Prostate gland (tissue), 2 donors: ENCODE results near the gene SEMA3F. TPM values are rescaled to one million over a fixed set of nuclear protein-coding genes. Genes with fewer than 3 reads are reported as not detected.
A peak's percentile ranks its signal among the peaks of the same experiment; 100 is the strongest.

Source experiments
- DNase-seq: peaks from one replicate; pipeline ENCODE4 v3.0.0-alpha.2; 2019; ENCODE audit warnings: low spot score
- H3K27ac ChIP-seq, 2 donors: fragments of 200-600 bp; sonication (generic); 2 replicates each; pipeline ENCODE4 v1.5.1; 2017 to 2019
- H3K27me3 ChIP-seq: fragments of 200-600 bp; sonication (generic); replicated peaks from 2 replicates; pipeline ENCODE4 v1.5.1; 2019; ENCODE audit not compliant: insufficient read depth
- H3K36me3 ChIP-seq, 2 donors: fragments of 200-600 bp; sonication (generic); 1 replicate in 1 of 2; 2 replicates in 1 of 2; pipeline versions ENCODE4 v1.5.1 to v1.8.1; 2017 to 2019
- H3K4me1 ChIP-seq: fragments of 200-600 bp; sonication (generic); replicated peaks from 2 replicates; pipeline ENCODE4 v1.5.1; 2019
- H3K4me3 ChIP-seq, 2 donors: fragments of 200-600 bp; sonication (generic); 2 replicates each; pipeline ENCODE4 v1.5.1; 2017 to 2019
- H3K9me3 ChIP-seq: fragments of 200-600 bp; sonication (generic); 2 replicates; pipeline ENCODE4 v1.5.1; 2017
- POLR2A ChIP-seq: fragments of 450-650 bp; IDR thresholded peaks from one replicate; pipeline ENCODE4 v1.6.1; 2016; ENCODE audit warnings: antibody characterized with exemption, mild to moderate bottlenecking
- POLR2AphosphoS5 ChIP-seq: sonication (generic); formaldehyde crosslinking; IDR thresholded peaks from one replicate; pipeline ENCODE4 v1.6.1; 2017; ENCODE audit warnings: antibody characterized with exemption
- WGBS: methylation state at CpG from one replicate; pipeline ENCODE4 v1.1.5; 2018; 5-methylcytosine and 5-hydroxymethylcytosine counted together
- intact Hi-C: fragments of 100-400 bp; cut with DNase I; formaldehyde crosslinking; loops from one replicate; pipeline ENCODE4 v1.14.2; 2022
- total RNA-seq, 2 donors: library from RNA; depleted of rRNA; stranded (reverse); fragments of >200 nt; gene quantifications; one replicate each; pipeline ENCODE4 v1.1.0, GENCODE V29; 2016
- TF ChIP-seq, protein P1 (sequence below), 4 experiments: fragments of 200-600 bp in 2 of 4; fragments of 450-650 bp in 2 of 4; sonication (generic) in 2 of 4; IDR thresholded peaks; 1 replicate in 3 of 4; 2 replicates in 1 of 4; pipeline ENCODE4 v1.5.1; 2016 to 2019; ENCODE audit warnings: antibody characterized with exemption in 4 of 4, mild to moderate bottlenecking in 2 of 4, moderate library complexity in 2 of 4

SEMA3F gene
- total RNA-seq, 2 donors from 2014 or later: 43.3 to 71.8 TPM

GRCh38 chr3:50150404-50150750 lies 4.7 kb upstream of the SEMA3F start:
- WGBS: 64% methylated on average over 1 of the region's 1 CpG
- DNase-seq: no peak
- H3K27ac ChIP-seq: peak overlapping the region; percentile 43 to 63
- peaks cover 4% of the 10 kb centered on the region for H3K4me1 ChIP-seq
- H3K27me3 ChIP-seq: no peaks in the 10 kb centered on the region
- intact Hi-C loops: no loop called here
- no peak overlapping the region for H3K4me3 ChIP-seq
- H3K36me3 ChIP-seq: no peaks in the 10 kb centered on the region
- H3K9me3 ChIP-seq: no peaks in the 10 kb centered on the region
- TF ChIP-seq, protein P1, sequence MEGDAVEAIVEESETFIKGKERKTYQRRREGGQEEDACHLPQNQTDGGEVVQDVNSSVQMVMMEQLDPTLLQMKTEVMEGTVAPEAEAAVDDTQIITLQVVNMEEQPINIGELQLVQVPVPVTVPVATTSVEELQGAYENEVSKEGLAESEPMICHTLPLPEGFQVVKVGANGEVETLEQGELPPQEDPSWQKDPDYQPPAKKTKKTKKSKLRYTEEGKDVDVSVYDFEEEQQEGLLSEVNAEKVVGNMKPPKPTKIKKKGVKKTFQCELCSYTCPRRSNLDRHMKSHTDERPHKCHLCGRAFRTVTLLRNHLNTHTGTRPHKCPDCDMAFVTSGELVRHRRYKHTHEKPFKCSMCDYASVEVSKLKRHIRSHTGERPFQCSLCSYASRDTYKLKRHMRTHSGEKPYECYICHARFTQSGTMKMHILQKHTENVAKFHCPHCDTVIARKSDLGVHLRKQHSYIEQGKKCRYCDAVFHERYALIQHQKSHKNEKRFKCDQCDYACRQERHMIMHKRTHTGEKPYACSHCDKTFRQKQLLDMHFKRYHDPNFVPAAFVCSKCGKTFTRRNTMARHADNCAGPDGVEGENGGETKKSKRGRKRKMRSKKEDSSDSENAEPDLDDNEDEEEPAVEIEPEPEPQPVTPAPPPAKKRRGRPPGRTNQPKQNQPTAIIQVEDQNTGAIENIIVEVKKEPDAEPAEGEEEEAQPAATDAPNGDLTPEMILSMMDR (IDR thresholded peaks at IDR 0.05): no peak
- TF ChIP-seq POLR2AphosphoS5: no peak
- TF ChIP-seq POLR2A: no peak

DNA sequence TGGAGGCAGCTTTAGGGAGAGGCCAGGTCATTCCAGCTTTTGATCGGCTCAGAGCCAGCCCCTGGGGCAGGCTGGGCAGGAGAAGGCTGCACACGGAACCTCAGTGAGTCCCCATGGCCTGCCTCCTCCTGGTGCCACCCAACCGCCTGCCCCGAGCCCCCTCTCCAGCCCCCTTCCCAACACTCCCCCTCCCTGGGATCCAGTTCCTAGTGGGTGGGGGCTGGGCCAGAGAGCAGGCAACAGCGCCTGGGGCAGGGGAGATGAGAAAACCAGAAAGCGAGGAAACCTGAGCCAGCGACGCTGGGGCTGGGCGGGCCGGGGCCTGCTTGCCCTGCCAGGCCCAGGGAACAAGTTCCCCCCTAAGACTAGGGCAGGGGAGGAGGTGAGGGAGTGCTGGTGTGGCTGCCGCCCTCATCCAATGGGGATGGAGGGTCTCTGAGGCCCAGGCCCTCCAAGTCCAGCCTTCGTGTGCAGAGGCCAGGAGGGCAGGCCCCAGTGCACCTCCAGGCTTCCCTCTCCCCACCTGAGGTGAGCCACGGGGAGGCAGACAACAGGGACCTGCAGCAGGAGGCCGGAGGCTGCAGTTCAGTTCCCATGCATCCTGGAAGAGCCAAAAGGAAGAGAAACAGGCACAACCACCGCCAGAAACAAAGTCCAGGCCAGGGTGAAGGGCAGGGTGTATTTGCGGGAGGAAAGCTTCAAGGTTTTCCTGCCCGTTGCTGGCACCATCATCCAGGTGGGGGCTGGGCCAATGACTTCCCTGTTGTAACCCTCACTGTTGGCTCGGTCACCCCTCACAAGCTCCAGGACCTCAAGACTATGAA lies 4.0 kb upstream of the SEMA3F start:
- Histone ChIP-seq H3K4me3 (no peak overlapping the region), H3K36me3 (no peaks in the 10 kb centered on the region), H3K27ac (peak overlapping the region; percentile 43 to 63), H3K9me3 (no peaks in the 10 kb centered on the region), H3K4me1 (peaks cover 4% of the 10 kb centered on the region), H3K27me3 (no peaks in the 10 kb centered on the region)
- 49% methylated on average over 18 of the region's 18 CpGs for WGBS
- TF ChIP-seq POLR2AphosphoS5: peak; percentile 71
- TF ChIP-seq POLR2A: no peak
- peak; percentile 87 for DNase-seq
- intact Hi-C loops: no loop called here

GRCh38 chr3:50151728-50152127 lies 3.4 kb upstream of the SEMA3F start:
- WGBS: 41% methylated on average over 4 of the region's 5 CpGs
- DNase-seq: no peak
- H3K4me1 ChIP-seq: peaks cover 4% of the 10 kb centered on the region
- no peaks in the 10 kb centered on the region for H3K9me3 ChIP-seq
- H3K36me3 ChIP-seq: no peaks in the 10 kb centered on the region
- intact Hi-C loops: no loop called here
- TF ChIP-seq, protein P1 (IDR thresholded peaks at IDR 0.05): no peak
- TF ChIP-seq POLR2AphosphoS5 (no peak), POLR2A (no peak)
- no peaks in the 10 kb centered on the region for H3K27me3 ChIP-seq
- H3K4me3 ChIP-seq: no peak overlapping the region
- H3K27ac ChIP-seq: peak overlapping the region; percentile 43 to 63

GRCh38 chr3:50153782-50154475 lies 1.2 kb upstream of the SEMA3F start:
- no peaks in the 10 kb centered on the region for H3K9me3 ChIP-seq
- intact Hi-C loops: no loop called here
- H3K36me3 ChIP-seq: no peaks in the 10 kb centered on the region
- no peak for DNase-seq
- 60% methylated on average over 9 of the region's 9 CpGs for WGBS
- TF ChIP-seq, protein P1 (IDR thresholded peaks at IDR 0.05): no peak
- H3K27me3 ChIP-seq: no peaks in the 10 kb centered on the region
- H3K4me3 ChIP-seq: peak overlapping the region in 1 of 2 donors; percentile 53
- H3K4me1 ChIP-seq: peaks cover 22% of the 10 kb centered on the region
- H3K27ac ChIP-seq: no peak overlapping the region

DNA sequence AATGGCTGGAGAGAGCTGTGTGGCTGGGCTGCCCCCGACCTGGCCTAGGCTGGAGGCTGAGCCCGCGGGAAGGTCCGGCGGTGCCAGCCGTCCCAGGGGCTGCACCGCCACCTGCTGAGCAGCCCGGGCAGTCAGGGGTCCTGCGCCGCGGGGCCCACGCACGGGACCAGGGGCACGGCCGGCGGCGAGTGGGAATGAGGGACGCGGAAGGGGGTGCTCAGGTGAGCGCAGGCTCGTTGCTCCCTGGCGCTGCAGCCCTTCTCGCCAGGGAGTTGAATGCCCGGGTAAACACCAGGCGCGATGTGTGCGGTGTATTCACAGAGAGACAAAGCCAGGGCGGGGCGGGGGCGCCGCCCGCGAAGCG lies 666 bp upstream of the SEMA3F start:
- peaks cover 22% of the 10 kb centered on the region for H3K4me1 ChIP-seq
- peak overlapping the region; percentile 53 to 66 for H3K4me3 ChIP-seq
- TF ChIP-seq POLR2A: peak; percentile 12
- TF ChIP-seq, protein P1 (IDR thresholded peaks at IDR 0.05): peak in 2 of 4 experiments; percentile 53 to 59
- TF ChIP-seq POLR2AphosphoS5: no peak
- intact Hi-C loops: no loop called here
- WGBS: 7% methylated on average over 29 of the region's 34 CpGs
- no peaks in the 10 kb centered on the region for H3K9me3 ChIP-seq
- no peaks in the 10 kb centered on the region for H3K36me3 ChIP-seq
- no peaks in the 10 kb centered on the region for H3K27me3 ChIP-seq
- H3K27ac ChIP-seq: peak overlapping the region in 1 of 2 donors; percentile 83
- no peak for DNase-seq
